GM19324 (cell line): ENCODE results near the gene FAM50B.
"Not testable (repeated sequence)": the region's sequence is repeated elsewhere in the genome, so short reads cannot be mapped to it uniquely, and the experiment has no call there.

ENCODE experiments used
- ATAC-seq: cut with Tn5 transposase; IDR thresholded peaks from one replicate; pipeline ENCODE4 v1.9.1; 2021; ENCODE audit warnings: mild to moderate bottlenecking, moderate library complexity; ENCODE audit not compliant: unreplicated experiment, low FRiP score

FAM50B gene

DNA sequence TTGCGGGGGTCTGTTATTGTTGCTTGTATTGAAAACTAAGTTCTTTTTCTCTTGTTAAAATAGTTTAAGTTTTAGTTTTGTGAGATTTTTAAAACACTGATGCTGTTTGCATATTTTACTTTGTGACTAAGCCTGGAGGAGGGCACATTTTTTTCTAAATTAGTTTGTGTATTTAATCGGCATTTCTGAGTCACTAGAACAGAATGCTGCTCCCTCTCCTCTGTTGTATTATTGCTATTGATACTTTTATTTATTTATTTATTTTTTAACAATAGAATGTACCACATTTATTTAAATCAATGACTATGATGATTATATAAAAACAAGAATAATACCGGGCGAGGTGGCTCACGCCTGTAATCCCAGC is 5.1 kb upstream of the FAM50B start:
- no peak for ATAC-seq

DNA sequence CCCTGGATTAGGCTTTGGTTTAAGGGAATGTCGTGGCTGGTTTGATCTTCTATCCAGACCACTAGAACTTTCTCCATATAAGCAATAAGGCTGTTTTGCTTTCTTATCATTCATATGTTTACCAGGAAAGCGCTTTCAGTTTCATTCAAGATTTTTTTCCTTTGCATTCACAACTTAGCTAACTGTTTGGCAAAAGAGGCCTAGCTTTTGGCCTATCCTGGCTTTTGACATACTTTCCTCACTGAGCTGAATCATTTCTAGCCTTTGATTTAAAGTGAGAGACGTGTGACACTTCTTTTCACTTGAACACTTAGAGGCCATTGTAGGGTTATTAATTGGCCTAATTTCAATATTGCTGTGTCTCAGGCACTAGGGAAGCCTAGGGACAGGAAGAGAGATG is 1.7 kb upstream of the FAM50B start:
- no peak for ATAC-seq

- ATAC-seq, result no peak
These were observed 793 bp upstream of the FAM50B start for GRCh38 chr6:3848380-3848779.

- no peak for ATAC-seq
These were observed 693 bp downstream of the FAM50B start for GRCh38 chr6:3849681-3850450.

DNA sequence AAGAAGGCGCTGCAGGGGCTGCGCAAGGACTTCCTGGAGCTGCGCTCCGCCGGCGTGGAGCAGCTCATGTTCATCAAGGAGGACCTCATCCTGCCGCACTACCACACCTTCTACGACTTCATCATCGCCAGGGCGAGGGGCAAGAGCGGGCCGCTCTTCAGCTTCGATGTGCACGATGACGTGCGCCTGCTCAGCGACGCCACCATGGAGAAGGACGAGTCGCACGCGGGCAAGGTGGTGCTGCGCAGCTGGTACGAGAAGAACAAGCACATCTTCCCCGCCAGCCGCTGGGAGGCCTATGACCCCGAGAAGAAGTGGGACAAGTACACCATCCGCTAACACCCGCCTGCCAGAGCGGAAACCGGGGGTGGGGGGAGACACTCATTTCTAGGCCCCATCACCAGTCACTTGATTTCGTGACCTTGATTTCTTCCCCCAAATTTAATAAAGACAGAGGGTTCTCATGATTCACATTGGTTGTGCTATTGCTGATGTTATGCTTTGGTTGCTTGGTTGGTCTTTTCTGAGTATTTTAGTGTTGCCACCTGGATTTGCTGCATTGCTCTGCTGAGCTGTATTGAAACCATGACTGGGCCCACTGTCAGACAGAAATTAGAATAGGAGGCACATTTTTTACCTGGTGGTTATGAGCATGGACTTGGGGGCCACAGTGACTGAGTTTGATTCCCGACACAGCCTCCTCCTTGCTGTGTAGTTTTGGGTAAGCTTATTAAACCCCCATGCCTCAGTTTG is 1.5 kb downstream of the FAM50B start:
- ATAC-seq, result no peak

- ATAC-seq, result no peak
These were observed 2.7 kb downstream of the FAM50B start for GRCh38 chr6:3851839-3852238.

DNA sequence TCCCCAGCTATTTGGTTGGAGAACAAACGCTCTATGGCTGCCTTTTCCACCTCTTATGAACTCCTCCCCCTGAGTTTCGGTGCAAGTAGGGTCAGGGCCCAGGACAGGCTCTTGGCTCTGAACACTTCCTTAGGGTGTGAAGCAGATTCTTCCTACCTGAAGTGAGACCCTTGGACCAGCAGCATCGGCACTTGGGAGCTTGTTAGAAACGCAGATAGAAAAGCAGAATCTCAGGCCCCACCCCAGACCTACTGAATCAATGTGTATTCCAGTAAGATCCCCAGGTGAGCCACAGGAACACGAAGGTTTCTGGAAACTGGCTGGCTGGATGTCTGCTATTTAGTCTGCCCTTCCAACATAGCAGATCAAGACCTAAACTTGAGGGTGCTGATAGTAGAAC is 3.2 kb downstream of the FAM50B start:
- no peak for ATAC-seq

GRCh38 chr6:3855866-3856265 is 6.7 kb downstream of the FAM50B start:
- ATAC-seq, result no peak

GRCh38 chr6:3856576-3856975 is 7.4 kb downstream of the FAM50B start:
- no peak for ATAC-seq

GRCh38 chr6:3857468-3858456 is 8.6 kb downstream of the FAM50B start:
- no peak for ATAC-seq

GRCh38 chr6:3859878-3860552 is 10.8 kb downstream of the FAM50B start:
- ATAC-seq, result no peak

GRCh38 chr6:3861424-3861823 is 12.3 kb downstream of the FAM50B start:
- ATAC-seq, result no peak

GRCh38 chr6:3862038-3862437 is 12.9 kb downstream of the FAM50B start:
- no peak for ATAC-seq

GRCh38 chr6:3863322-3863721 is 14.1 kb downstream of the FAM50B start:
- ATAC-seq, result not testable (repeated sequence)

DNA sequence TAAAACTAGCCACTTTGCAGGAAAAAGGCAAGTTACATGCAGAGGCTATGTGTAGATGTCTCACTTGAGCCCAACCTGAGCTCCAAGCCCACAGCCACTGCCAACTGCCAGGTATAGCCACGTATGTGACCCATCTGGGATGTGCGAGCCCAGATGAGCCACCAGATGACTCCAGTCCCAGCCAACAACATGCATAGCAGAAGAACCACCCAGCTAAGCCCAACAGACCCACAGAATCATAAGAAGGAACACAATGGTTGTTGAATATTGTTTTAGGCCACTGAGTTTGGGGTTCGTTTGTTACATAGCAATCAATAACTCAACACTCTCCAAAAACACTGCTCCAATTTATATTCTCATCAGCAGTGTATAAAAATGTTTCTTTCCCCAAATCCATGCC is 16.3 kb downstream of the FAM50B start:
- no peak for ATAC-seq

GRCh38 chr6:3867641-3868502 is 18.7 kb downstream of the FAM50B start:
- no peak for ATAC-seq

DNA sequence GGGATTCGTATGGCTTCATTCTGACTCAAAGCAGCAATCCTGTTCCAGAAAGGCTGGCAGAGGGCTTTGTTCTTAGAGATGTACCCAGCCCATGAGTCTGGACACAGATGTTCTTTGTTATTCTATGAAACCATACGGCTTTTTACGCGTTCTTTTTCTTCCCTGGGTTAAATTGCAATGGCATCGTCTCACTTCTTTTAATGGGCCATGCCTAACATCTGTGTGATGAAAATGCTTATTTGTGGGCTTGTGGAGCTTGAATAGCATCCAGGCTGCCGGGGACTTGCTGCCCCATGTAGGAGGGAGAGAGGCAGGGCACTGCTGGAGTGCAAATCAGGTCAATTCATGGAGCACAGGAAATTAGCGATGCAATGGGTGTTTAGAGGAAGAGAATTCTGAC is 19.4 kb downstream of the FAM50B start:
- no peak for ATAC-seq

GRCh38 chr6:3869284-3869631 is 20.1 kb downstream of the FAM50B start:
- ATAC-seq, result no peak
